Fibroblast of skin of left biceps (primary cell): Measurements from ENCODE around the gene UGT2A2.

Experiments used
- DNase-seq, 2 experiments: peaks; one replicate each; pipeline ENCODE4 v3.0.0-alpha.2; 2013; ENCODE audit warnings: low read depth in 2 of 2

UGT2A2 gene

DNA sequence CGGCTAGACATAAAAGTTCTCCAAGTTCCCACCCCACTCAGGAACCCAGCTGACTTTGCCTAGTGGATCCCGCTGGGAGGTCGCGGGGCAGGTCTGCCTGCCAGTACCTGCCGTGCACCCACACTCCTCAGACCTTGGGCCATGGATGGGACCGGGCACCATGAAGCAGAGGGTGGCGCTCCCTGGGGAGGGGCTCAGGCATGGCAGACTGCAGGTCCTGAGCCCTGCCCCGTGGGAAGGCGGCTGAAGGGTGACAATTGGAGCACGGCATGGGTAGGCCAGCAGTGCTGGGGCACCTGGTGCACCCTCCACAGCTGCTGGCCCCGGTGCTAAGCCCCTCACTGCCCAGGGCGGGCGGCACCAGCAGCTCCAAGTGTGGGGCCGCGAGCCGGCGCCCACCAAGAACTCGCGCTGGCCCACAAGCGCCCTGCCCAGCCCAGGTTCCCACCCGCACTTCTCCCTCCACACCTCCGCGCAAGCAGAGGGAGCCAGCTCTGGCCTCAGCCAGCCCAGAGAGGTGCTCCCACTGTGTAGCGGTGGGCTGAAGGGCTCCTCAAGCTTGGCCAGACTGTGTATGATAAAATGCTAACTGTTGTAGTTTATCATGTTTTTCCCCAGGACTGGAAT is 63.1 kb downstream of the UGT2A2 start:
- DNase-seq, result no peak

DNA sequence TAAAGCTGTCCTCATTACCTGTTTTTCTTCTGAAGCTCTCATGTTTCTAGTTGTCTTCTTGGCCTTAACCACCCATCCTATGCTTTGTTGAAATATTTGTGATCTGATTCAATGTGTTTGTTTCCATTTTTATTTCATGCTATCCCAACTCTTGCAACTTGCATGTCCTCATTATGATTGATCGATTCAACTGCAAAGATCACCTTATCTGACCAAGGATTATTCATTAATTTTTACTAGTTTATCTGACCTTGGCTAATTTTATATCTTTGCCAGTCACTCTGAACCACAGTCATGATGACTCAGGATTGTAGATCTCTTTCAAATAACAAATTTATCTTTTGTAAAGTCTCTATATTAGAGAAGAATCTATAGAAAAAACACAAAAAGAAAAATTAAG is 70.7 kb downstream of the UGT2A2 start:
- DNase-seq, result no peak

DNA sequence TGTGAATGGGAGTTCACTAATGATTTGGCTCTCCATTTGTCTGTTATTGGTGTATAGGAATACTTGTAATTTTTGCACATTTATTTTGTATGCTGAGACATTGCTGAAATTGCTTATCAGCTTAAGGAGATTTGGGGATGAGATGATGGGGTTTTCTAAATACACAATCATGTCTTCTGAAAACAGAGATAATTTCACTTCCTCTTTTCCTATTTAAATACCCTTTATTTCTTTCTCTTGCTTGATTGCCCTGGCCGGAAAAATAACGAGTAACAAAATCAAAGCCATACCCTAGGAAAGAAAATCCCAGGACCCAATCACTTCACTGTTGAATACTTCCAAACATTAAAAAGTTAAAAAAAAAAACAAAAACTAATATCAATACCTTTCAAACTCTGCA is 76.0 kb downstream of the UGT2A2 start:
- no peak for DNase-seq

DNA sequence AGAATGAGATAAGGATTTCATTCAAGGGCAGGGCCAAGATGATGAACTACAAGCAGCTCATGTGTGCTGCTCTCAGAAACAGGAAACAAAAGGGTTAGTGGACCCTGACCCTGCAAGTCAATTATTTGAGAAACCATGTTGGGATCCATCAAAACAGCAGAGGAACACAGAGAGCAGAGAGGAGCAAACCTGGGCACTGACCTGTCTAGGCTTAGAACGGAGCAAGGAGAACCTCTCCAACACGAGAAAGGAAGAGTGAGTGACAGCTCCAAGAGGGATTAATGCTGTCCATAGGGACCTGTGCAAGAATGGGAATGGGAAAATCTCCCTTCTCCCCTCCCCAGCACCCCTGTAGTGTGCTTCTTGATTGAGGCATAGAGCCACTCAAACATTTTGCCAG is 89.8 kb downstream of the UGT2A2 start:
- DNase-seq, result no peak

DNA sequence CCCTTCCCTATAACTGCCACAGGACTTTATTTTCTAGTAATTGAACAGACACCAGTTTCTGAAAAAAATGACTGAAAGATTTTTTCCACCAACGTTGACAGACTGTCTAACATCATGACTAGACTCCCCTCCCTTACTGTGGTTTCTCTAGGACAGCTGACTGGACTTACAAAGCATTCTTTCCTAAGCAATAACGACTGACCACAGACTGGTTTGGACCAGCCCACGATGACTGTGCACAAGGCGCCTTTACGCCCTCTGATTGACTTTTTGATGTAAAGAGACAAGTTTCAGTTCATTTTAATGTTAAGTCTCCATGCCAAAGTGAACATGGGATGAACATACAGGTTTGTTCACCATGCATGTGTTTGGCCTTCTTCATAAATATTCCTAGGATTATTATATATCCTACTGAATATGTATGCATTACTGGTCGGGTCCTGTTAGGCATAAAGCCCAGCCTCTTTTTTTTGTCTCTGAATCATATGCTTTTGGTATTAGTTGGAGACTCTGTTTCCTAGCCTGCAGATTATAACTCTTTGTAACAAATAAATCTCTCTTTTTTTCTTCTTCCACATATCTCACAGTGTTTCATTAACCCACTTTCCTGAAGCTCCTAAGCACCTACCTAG is 93.2 kb downstream of the UGT2A2 start:
- no peak for DNase-seq
